ENCODE results near the gene POLR3E.

The POLR3E gene

GRCh38 chr16:22272870-22273650, 24.1 kb upstream of the POLR3E start:
- no peaks in the 10 kb centered on the region for H3K4me1 ChIP-seq (ENCODE audit: control extremely low read depth in 1 of 4, control insufficient read depth in 4 of 4, insufficient read depth in 4 of 4, low read length in 3 of 4)
- no peak for DNase-seq
- no peak overlapping the region for H3K4me3 ChIP-seq (ENCODE audit: control insufficient read depth in 1 of 7, extremely low read depth in 1 of 7, insufficient read depth in 4 of 7, low read depth in 2 of 7, low read length in 6 of 7)
- ChIA-PET CTCF (interaction anchor here (0.6 to 1.9 kb wide), 3 partner anchors 13 to 63 kb away, joined by 3 to 6 read pairs (median 4); no protein-coding TSS in a partner anchor), POLR2A (interaction anchor here (1.0 to 1.5 kb wide), 3 partner anchors 14 to 66 kb away, joined by 3 to 4 read pairs (median 3); no protein-coding TSS in a partner anchor)
- H3K9me3 ChIP-seq (ENCODE audit: control extremely low read depth in 1 of 5, control insufficient read depth in 4 of 5, insufficient read depth in 2 of 5, low read depth in 1 of 5, low read length in 4 of 5) = no peaks in the 10 kb centered on the region
- WGBS (ENCODE audit: insufficient coverage) = 91% methylated on average over 7 of the region's 8 CpGs
- H3K27ac ChIP-seq (ENCODE audit: insufficient read depth in 1 of 2, low read depth in 1 of 2, low read length in 2 of 2, poor library complexity in 1 of 2, severe bottlenecking in 2 of 2) = no peak overlapping the region
- H3K27me3 ChIP-seq (replicated peaks in 2 of 5; ENCODE audit: control insufficient read depth in 4 of 5, insufficient read depth in 5 of 5, low read length in 4 of 5) = no peaks in the 10 kb centered on the region
- peaks cover 10 to 77% (median 38%) of the 10 kb centered on the region in 4 experiments for H3K36me3 ChIP-seq (ENCODE audit: control insufficient read depth in 4 of 4, insufficient read depth in 4 of 4, low read length in 3 of 4)

DNA sequence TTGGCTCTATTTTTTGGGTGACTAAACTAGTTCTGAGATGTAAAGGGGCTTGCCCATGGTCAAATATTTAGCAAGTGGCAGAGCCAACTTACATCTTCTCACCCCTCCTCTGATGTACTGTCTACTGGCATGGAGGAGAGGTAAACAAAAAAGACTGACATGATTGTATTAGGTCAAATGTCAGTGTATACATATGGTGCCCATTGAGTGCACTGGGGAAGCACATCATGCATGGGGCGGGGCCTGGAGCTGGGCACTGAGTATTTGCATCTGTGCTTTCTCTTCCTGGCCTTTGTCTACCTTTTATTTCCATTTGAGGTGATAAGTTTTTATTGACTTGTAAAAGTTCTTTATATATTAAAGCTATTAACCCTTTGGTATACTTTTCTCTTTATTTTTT, 22.3 kb upstream of the POLR3E start:
- POLR2A ChIA-PET = interaction anchor here (0.6 kb wide), 1 partner anchor 47 kb away, joined by 3 read pairs; no protein-coding TSS in a partner anchor

GRCh38 chr16:22278441-22279230, 18.6 kb upstream of the POLR3E start:
- 93% methylated on average over 12 of the region's 16 CpGs for WGBS (ENCODE audit: insufficient coverage)
- Histone ChIP-seq H3K9me3 (ENCODE audit: control extremely low read depth in 1 of 5, control insufficient read depth in 4 of 5, insufficient read depth in 2 of 5, low read depth in 1 of 5, low read length in 4 of 5) (peaks cover 0 to 5% (median 2%) of the 10 kb centered on the region in 5 experiments), H3K4me3 (ENCODE audit: control insufficient read depth in 1 of 7, extremely low read depth in 1 of 7, insufficient read depth in 4 of 7, low read depth in 2 of 7, low read length in 6 of 7) (no peak overlapping the region), H3K4me1 (ENCODE audit: control extremely low read depth in 1 of 4, control insufficient read depth in 4 of 4, insufficient read depth in 4 of 4, low read length in 3 of 4) (no peaks in the 10 kb centered on the region), H3K27me3 (replicated peaks in 2 of 5; ENCODE audit: control insufficient read depth in 4 of 5, insufficient read depth in 5 of 5, low read length in 4 of 5) (no peaks in the 10 kb centered on the region), H3K36me3 (ENCODE audit: control insufficient read depth in 4 of 4, insufficient read depth in 4 of 4, low read length in 3 of 4) (peaks cover 12 to 77% (median 51%) of the 10 kb centered on the region in 4 experiments), H3K27ac (ENCODE audit: insufficient read depth in 1 of 2, low read depth in 1 of 2, low read length in 2 of 2, poor library complexity in 1 of 2, severe bottlenecking in 2 of 2) (no peak overlapping the region)
- ChIA-PET CTCF (interaction anchor here (1.3 kb wide), 1 partner anchor 9 kb away, joined by 5 read pairs; no protein-coding TSS in a partner anchor), POLR2A (no interaction called here)
- no peak for DNase-seq

More for the DNA sequence above, 22.3 kb upstream of the POLR3E start:
- no peak for DNase-seq
- Histone ChIP-seq H3K27ac (ENCODE audit: insufficient read depth in 1 of 2, low read depth in 1 of 2, low read length in 2 of 2, poor library complexity in 1 of 2, severe bottlenecking in 2 of 2) (no peak overlapping the region), H3K4me3 (ENCODE audit: control insufficient read depth in 1 of 7, extremely low read depth in 1 of 7, insufficient read depth in 4 of 7, low read depth in 2 of 7, low read length in 6 of 7) (no peak overlapping the region), H3K27me3 (replicated peaks in 2 of 5; ENCODE audit: control insufficient read depth in 4 of 5, insufficient read depth in 5 of 5, low read length in 4 of 5) (no peaks in the 10 kb centered on the region), H3K36me3 (ENCODE audit: control insufficient read depth in 4 of 4, insufficient read depth in 4 of 4, low read length in 3 of 4) (peaks cover 10 to 77% (median 45%) of the 10 kb centered on the region in 4 experiments), H3K9me3 (ENCODE audit: control extremely low read depth in 1 of 5, control insufficient read depth in 4 of 5, insufficient read depth in 2 of 5, low read depth in 1 of 5, low read length in 4 of 5) (no peaks in the 10 kb centered on the region), H3K4me1 (ENCODE audit: control extremely low read depth in 1 of 4, control insufficient read depth in 4 of 4, insufficient read depth in 4 of 4, low read length in 3 of 4) (no peaks in the 10 kb centered on the region)
- CTCF ChIA-PET = interaction anchor here (0.9 to 1.0 kb wide), 2 partner anchors 15 to 22 kb away, joined by 3 to 5 read pairs; partner anchors contain the start of gene POLR3E
- no CpG with 5 or more reads among the region's 1 CpG for WGBS (ENCODE audit: insufficient coverage)

GRCh38 chr16:22282254-22282892, 14.8 kb upstream of the POLR3E start:
- ChIA-PET POLR2A (no interaction called here), CTCF (no interaction called here)
- 94% methylated on average over 3 of the region's 5 CpGs for WGBS (ENCODE audit: insufficient coverage)

DNA sequence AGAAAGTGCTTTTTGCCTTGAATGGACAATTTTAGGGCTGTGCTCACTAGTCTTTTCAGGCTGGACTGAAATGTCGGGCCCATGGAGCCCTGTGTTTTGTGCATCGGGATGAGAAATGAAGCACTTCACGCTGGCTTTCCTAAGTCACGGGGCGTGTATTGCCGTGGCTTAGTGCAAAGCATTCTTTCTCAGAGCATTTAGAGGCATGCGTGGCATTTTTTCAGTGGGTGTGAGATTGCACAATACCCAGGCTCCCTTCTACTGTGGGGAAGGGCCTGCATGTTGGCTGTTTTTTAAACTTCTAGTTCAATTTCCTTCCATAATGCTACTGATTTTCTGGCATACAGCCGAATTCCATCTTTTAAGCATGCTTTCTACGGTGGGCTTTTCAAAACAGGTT, 12.6 kb upstream of the POLR3E start:
- H3K4me3 ChIP-seq (ENCODE audit: control insufficient read depth in 1 of 7, extremely low read depth in 1 of 7, insufficient read depth in 4 of 7, low read depth in 2 of 7, low read length in 6 of 7) = no peak overlapping the region
- ChIA-PET CTCF (interaction anchor here (1.6 kb wide), 1 partner anchor 16 kb away, joined by 4 read pairs; no protein-coding TSS in a partner anchor), POLR2A (no interaction called here)
- no peak for DNase-seq
- peaks cover 0 to 5% (median 2%) of the 10 kb centered on the region in 5 experiments for H3K9me3 ChIP-seq (ENCODE audit: control extremely low read depth in 1 of 5, control insufficient read depth in 4 of 5, insufficient read depth in 2 of 5, low read depth in 1 of 5, low read length in 4 of 5)
- H3K27me3 ChIP-seq (replicated peaks in 2 of 5; ENCODE audit: control insufficient read depth in 4 of 5, insufficient read depth in 5 of 5, low read length in 4 of 5) = no peaks in the 10 kb centered on the region
- peaks cover 14 to 58% (median 41%) of the 10 kb centered on the region in 4 experiments for H3K36me3 ChIP-seq (ENCODE audit: control insufficient read depth in 4 of 4, insufficient read depth in 4 of 4, low read length in 3 of 4)
- no peaks in the 10 kb centered on the region for H3K4me1 ChIP-seq (ENCODE audit: control extremely low read depth in 1 of 4, control insufficient read depth in 4 of 4, insufficient read depth in 4 of 4, low read length in 3 of 4)
- no peak overlapping the region for H3K27ac ChIP-seq (ENCODE audit: insufficient read depth in 1 of 2, low read depth in 1 of 2, low read length in 2 of 2, poor library complexity in 1 of 2, severe bottlenecking in 2 of 2)
- 97% methylated on average over 9 of the region's 9 CpGs for WGBS (ENCODE audit: insufficient coverage)

More at GRCh38 chr16:22282254-22282892, 14.8 kb upstream of the POLR3E start:
- Histone ChIP-seq H3K4me1 (ENCODE audit: control extremely low read depth in 1 of 4, control insufficient read depth in 4 of 4, insufficient read depth in 4 of 4, low read length in 3 of 4) (no peaks in the 10 kb centered on the region), H3K27ac (ENCODE audit: insufficient read depth in 1 of 2, low read depth in 1 of 2, low read length in 2 of 2, poor library complexity in 1 of 2, severe bottlenecking in 2 of 2) (no peak overlapping the region), H3K4me3 (ENCODE audit: control insufficient read depth in 1 of 7, extremely low read depth in 1 of 7, insufficient read depth in 4 of 7, low read depth in 2 of 7, low read length in 6 of 7) (no peak overlapping the region), H3K9me3 (ENCODE audit: control extremely low read depth in 1 of 5, control insufficient read depth in 4 of 5, insufficient read depth in 2 of 5, low read depth in 1 of 5, low read length in 4 of 5) (peaks cover 0 to 5% (median 2%) of the 10 kb centered on the region in 5 experiments), H3K27me3 (replicated peaks in 2 of 5; ENCODE audit: control insufficient read depth in 4 of 5, insufficient read depth in 5 of 5, low read length in 4 of 5) (no peaks in the 10 kb centered on the region), H3K36me3 (ENCODE audit: control insufficient read depth in 4 of 4, insufficient read depth in 4 of 4, low read length in 3 of 4) (peaks cover 16 to 73% (median 54%) of the 10 kb centered on the region in 4 experiments)
- DNase-seq = peak in 1 of 3 donors; percentile 35

DNA sequence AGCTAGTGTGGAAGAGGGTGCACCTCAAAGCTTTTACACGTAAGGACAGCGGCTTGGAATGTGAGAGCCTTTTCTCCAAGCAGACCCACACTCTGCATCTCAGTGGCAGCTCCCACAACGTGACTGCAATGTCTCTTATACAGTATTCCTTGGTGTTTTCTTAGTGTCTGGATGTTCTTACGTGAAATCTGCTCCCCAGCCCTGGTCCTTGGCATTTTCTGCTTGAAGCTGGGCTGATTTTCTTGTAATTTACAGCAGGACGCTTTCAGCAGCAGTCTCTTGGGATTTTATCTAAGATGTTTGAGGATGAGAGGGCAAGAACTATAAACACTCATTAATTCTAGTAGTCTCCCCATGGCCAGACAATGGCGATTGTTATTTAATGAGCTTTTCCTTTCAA, 12.1 kb upstream of the POLR3E start:
- CTCF ChIA-PET = interaction anchor here (1.6 kb wide), 1 partner anchor 16 kb away, joined by 4 read pairs; no protein-coding TSS in a partner anchor
- POLR2A ChIA-PET = no interaction called here
- Histone ChIP-seq H3K4me3 (ENCODE audit: control insufficient read depth in 1 of 7, extremely low read depth in 1 of 7, insufficient read depth in 4 of 7, low read depth in 2 of 7, low read length in 6 of 7) (no peak overlapping the region), H3K27me3 (replicated peaks in 2 of 5; ENCODE audit: control insufficient read depth in 4 of 5, insufficient read depth in 5 of 5, low read length in 4 of 5) (no peaks in the 10 kb centered on the region), H3K4me1 (ENCODE audit: control extremely low read depth in 1 of 4, control insufficient read depth in 4 of 4, insufficient read depth in 4 of 4, low read length in 3 of 4) (no peaks in the 10 kb centered on the region), H3K9me3 (ENCODE audit: control extremely low read depth in 1 of 5, control insufficient read depth in 4 of 5, insufficient read depth in 2 of 5, low read depth in 1 of 5, low read length in 4 of 5) (peaks cover 0 to 5% (median 2%) of the 10 kb centered on the region in 5 experiments), H3K36me3 (ENCODE audit: control insufficient read depth in 4 of 4, insufficient read depth in 4 of 4, low read length in 3 of 4) (peaks cover 14 to 55% (median 38%) of the 10 kb centered on the region in 4 experiments), H3K27ac (ENCODE audit: insufficient read depth in 1 of 2, low read depth in 1 of 2, low read length in 2 of 2, poor library complexity in 1 of 2, severe bottlenecking in 2 of 2) (no peak overlapping the region)
- no peak for DNase-seq
- 97% methylated on average over 4 of the region's 6 CpGs for WGBS (ENCODE audit: insufficient coverage)

Data from common myeloid progenitor, CD34-positive (primary cell).